Measurements from ENCODE around the gene MYLIP. TPM values are rescaled to one million over a fixed set of nuclear protein-coding genes. Genes with fewer than 3 reads are reported as not detected.

MYLIP gene
- total RNA-seq = 59.4 and 66.1 TPM in 2 replicates

DNA sequence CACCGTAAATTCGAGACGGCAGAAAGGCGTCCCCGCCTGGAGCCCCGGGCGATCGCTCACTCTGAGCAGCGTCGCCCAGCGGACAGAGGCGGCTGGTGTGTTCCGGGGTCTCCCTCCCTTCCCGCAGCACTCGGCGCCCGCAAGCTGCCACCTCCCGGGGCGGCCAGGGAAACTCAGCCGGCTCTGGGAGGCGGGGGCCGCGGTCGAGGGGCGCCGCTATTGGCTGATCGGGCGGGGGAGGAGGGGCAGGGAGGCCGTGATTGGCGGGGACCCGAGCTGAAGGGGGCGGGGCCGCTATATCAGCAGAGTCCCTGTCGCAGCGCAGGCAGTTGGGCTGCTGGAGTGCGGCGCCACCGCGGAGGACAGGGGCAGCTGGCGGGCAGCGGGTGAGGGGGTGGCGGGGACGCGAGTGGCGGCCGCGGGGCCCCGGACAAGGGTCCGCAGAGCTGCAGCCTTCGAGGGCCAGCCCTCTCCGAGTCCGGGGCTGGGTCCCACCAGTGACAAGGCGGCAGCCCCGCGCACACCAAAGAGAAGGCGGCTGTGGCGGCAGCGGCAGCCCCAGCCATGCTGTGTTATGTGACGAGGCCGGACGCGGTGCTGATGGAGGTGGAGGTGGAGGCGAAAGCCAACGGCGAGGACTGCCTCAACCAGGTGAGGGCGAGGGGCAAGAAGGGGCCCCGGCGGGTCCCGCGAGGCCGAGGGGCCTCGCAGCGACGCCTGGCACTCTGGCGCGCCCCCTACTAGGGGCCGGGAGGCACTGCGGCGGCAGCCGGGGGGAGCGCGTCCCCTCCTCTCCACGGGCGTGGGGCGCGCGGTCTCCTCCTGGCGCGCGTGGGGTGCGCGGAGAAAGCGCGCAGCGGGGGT, at the start of gene MYLIP:
MYLIP (plus strand) TSS at position 328 of the 864 bp plus-strand sequence; CDS start at position 565, 237 bp downstream.

Small RNA genes within 50 kb of the gene (small RNA-seq; reads per million reads assigned to genes)
- gene MIR4639 = not detected

Other genes with a start within 250 kb of the MYLIP start
- gene GMPR, start 109.5 kb downstream of the MYLIP start, total RNA-seq = 4.9 and 5.7 TPM in 2 replicates